ELF-1 (cell line): ENCODE results near the gene HSD11B2.
A peak's percentile ranks its signal among the peaks of the same experiment; 100 is the strongest.

ENCODE experiments used
- DNase-seq: peaks from one replicate; pipeline ENCODE4 v3.0.0-alpha.2; 2016; ENCODE audit warnings: low read depth, low spot score

The HSD11B2 gene

DNA sequence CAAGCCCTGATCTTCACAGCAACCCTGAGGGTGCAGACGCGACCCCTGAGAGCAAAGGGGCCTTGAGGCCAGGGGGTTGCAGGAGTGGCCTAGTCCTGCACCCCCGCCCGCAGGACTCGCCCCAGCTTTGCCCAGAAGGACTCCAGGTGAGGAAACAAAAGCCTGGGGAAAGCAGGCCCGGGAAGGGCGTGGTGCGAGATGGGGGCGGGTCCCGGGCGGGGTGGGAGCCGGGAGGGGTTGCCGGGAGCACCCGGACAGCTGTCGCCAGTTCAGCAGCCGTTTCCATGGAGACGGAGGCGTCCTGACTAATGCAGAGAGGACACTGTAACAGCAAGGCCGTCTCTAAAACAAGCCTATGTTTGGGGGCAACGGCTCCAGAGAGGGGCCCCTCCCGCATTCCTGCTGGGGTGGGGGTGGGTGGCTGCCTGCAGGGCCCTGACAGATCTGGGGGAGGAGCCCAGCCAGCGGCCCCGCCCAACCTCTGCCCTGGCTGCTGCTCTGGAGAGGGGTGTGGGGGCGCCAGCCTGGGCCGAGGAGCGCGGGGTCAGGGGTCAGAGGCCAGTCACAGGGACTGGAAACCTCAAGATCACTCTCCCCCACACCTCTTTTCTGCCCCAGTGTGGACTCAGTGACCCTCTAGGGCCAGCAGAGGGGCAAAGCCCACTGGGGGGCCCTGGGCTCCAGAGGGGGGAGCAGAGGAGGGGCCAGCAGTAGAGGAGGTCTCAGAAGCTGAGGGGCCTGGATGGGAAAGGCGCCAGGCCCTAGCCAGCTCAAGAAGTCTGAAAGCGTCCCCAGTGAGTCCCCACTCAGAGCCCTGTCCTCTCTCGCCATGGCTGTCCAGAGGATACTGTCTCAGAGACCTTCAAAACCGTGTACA, 34.5 kb upstream of the HSD11B2 start:
- DNase-seq: peak; percentile 76

DNA sequence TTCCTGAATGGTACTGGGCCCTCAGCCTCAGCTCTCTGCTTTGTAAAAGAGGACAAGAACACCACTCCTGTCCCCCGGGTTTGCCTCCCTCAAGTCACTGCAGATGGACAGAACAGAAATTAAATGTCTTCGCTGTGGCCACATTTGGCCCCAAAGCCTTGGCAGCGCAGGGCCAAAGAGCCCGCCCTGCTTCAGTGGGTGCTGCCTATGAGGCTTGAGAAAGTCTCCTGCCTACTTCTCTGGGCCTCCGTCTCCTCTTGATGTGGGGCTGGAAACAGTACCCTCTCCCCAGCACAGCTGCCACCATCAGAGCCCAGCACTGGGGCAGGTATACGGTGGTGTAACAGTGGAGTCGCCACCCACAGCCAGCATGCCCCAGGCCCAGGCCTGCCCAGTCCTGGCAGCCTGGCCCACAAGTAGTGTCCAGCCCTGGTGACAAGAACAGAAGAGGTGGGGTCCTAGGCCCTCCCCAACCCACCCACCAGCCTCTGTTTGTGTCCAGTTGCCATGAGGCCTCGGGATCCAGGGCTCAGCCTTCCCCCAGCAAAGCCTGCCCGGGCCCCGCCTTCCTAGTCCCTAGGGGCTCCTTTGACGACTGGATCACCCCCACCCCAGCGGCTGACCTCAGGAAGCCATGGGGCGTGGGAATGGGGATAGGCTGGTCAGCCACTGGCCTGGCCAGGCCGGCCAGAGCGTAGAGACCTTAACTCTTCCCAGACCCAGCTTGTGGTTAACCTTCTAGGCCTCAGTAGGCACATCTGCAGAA, 33.7 kb upstream of the HSD11B2 start:
- no peak for DNase-seq

DNA sequence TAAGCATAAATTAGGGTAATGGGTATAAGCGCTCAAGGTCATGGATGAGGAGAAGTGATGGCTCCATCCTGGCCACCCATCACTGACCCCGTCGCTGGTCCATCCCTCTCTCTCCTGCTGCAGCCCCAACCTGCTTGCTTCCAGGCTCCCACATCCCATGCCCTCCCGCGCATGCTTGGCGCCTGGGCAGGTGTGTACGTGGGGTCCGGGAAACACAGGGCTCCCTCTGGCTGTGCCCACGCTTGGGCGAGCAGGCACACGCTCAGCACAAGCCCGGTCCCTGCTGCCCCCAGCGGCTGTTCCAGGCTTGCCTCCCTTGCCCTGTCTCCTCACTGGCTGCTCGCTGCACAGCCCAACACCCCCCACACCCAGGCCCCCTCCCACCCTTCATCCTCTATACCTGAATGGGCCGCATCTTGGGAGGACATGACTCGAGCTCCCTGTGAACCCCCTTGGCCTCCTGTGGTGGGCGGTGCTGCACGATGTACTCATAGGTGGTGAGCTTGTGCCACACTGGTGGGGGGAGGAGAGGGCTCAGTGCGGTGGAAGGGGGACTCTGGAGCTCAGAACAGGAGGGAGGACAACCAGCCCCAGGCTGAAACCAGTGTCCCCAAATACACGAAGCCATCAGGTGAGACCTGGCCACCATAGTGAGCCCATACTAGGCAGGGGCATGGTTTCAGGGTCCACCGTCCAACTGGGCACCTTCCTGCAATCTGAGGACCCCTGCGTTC, 32.9 kb upstream of the HSD11B2 start:
- no peak for DNase-seq

DNA sequence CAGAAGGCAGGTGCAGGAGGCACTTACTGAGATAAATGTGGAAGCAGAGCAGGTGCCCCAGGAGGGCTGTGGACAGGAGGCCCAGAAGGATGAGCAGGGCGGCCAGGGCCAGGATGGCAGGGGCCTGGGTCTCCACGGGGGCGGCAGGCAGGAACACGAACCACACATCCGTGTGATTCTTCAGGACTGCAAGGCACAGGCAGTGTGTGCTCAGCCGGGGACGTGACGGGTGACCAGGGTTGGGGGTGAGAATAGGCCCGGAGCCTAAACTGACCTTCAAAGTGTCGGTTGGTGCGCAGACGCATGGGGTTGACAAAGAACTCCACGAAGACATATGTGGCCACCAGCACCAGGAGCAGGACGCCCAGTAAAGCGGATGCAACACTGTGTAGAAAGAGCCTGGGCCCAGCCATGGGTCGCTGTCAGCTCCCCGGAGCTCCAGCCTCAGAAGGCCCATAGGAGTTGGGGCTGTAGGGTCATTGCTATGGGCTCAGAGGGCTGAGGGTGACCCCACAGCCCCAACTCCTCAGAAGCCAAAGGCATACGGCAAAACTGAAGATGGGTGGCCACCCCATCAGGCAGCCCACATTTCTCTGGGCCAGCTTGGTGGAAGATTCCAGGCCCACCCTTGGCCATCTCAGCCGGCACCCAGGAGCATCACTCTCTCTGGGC, 32.2 kb upstream of the HSD11B2 start:
- DNase-seq: no peak

DNA sequence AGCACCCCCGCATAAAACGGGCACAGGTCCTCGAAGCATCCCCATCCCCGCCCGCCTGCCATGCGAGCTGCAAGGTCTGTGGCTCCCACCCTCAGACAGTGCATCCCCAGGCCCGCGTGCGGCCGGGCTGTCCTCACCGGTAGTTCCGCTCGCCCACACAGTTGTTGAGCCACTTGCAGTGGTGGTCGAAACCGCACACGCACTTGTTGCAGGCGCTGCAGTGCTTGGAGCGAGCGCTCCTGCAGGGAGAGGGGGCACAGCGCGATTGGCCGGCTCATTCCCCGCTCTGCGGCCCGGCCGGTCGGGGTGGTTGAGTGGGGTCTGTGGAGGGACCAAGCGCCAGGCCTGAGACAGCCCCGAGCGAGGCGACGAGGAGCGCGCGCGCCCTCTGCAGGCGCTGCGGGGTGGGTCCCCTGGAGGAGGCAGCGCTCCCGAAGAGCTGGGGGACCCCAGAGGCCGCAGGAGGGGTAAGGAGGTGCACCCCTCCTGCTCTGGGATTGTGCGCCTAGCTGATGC, 31.6 kb upstream of the HSD11B2 start:
- DNase-seq: peak; percentile 86

DNA sequence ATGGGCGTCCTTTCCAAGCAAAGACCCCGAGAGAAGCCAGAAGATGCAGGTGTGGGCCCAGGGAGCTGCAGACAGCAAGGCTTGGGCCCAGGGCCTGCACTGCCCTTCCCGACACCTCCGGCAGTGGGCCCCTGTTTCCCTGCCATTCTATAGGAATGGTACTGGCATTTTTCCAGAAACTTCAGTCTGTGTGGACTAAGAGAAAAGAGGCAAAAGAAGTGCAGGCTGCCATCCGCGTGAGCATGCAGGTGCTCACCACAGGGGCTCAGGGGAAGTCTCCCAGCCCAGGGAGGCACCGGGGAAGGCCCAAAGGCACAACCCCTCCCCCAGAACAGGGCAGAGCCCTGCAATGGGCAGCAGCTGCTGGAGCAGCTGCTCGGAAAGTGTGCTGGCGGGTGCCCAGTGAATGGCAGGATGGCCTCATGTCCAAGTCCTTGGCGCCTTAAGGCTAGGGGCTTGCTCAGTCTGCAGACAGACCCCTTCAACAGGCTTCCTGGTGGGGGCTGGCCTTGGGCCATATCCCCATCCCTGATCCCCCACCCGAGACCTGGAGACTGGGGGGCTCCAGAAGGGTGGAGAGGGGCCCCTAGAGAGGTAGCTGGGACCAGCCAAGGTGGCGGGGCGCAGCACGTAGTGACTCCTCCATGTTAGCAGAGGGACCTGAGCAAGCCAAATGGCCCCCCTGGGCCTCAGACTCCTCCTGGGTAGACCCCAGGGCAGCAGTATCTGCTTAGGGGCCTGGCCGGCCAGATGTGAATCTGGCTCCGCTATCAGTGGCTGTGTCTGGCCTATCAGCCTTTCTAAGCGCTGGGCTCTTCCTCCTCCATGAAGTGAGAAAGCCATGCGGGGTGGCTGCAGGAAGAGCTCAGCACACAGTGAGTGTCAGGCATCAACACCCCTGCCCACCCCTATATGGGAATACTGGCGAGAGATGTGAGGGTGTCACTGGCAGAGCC, 30.9 kb upstream of the HSD11B2 start:
- DNase-seq: no peak

DNA sequence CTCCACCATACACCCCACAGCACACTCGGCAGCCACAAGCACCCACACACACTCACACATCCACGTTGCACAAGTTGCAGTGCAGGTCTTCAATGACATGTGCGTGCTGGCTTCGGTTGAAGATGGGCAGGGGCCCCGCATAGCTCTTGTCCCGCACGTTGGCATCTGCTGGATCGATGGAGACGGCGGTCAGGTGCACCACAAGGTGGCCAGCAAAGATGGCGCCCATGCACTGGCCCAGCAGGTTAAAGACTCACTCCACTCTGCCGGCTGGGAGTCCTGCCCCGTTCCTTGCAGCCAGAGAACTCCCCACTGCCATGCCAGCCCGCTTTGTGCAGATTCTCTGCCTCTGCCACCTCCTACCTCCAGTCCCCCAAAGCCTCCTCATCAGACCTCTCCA, 30.0 kb upstream of the HSD11B2 start:
- DNase-seq: no peak

DNA sequence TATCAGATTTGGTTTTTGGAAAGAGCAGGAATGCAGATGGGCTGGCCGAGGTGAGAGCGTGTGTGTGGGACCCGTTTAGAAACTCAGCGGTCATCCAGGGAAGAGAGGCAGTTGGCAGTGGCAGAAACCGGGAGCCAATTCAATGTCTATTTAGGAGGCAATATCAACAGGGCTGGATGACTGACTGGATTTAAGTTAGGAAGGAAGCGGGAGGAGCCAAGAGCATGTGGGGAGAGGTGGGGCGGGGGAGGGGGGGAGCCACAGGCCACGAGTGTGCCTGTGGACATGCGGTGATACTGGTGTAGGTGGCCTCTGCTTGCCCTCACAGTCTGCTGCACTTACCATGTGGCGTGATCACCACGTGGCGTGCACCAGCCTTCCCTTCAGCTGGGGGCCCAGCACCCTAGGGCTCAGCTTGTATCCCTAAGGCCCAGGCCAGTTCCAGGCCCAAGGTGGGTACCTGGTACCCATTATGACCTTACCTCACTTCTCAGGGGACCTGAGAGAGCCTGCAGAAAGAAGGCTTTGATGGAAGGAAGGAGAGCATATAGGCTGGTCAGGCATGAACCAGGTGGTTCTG, 26.9 kb upstream of the HSD11B2 start:
- DNase-seq: no peak

DNA sequence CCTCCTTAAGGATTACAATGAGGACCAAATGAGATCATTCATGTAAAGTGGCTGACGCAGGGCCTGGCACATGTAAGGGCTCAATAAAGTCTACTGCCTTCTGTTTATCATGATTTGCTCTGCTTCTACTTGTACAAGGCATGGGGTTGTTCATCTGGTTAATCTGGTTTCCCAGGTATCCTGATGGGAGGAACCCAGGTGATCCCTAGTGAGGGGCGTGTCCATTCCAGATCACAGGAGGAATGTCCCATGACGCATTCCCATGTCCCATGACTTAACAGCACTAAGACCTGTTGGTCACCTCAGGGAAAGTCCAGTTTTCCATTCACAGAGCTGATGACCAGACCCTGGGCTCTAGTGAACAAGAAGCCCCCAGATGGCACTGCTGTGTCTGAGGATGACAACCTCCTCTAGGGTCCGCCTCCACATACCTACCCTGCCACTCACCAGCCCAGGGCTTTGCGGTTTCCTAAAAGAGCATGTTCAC, 26.1 kb upstream of the HSD11B2 start:
- DNase-seq: peak; percentile 82

DNA sequence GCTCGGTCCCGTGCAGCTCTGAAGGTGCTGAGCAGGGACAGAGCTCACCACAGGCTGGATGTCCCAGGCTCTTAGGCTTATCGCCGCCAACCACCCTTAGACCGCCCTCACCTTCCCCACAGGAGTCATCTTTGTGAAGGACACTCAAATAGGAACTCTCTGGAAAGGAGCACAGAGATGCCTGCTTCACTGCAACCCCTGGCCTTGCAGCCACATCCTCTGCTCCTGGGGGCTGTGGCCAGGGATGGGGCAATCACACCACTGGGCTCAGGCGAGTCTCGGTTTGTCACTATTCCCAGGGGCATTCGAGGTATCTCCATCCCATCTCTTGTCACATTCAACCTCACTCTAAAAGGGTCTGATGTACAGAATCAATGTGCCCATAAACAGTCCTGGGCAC, 25.6 kb upstream of the HSD11B2 start:
- DNase-seq: no peak

DNA sequence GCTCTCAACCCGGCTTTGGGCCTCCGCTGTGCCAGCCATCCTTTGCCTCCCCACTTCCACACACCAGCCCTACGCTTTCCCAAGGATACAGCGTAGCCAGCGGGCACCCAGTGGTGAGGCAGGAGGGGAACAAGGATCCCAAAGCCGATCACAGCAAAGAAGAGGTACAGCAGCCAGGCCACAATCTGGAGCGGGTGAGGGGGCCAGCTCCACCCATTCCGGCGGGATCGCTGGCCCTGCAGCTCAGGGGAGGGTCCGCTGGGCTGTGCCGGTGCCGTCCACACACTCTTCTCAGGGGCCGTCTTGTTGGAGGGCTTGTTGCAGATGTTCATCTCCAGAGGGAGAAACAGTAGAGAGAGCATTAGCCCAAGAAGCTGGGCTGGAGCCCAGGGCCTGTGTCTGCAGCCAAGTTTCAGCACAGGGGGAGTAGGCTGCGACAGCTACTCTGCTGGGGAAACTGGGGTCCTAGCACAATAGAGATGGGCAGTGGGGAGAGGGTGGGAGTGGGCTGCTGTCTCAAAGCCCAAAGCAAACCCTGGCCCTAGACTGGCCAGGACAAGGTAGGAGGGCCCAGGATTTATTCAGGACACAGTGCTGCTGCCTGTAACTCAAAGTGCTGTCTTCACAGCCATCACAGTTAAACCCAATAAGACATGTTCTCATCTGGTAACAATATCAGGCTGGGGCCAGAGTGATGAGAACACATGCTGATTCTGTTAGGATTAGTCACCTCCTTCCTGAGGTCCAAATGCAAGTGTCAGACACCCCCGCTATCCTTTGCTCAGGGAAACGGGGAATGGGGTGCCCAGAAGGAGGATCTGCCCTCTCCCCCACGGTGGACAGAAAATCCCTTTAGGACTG, 24.6 kb upstream of the HSD11B2 start:
- no peak for DNase-seq

DNA sequence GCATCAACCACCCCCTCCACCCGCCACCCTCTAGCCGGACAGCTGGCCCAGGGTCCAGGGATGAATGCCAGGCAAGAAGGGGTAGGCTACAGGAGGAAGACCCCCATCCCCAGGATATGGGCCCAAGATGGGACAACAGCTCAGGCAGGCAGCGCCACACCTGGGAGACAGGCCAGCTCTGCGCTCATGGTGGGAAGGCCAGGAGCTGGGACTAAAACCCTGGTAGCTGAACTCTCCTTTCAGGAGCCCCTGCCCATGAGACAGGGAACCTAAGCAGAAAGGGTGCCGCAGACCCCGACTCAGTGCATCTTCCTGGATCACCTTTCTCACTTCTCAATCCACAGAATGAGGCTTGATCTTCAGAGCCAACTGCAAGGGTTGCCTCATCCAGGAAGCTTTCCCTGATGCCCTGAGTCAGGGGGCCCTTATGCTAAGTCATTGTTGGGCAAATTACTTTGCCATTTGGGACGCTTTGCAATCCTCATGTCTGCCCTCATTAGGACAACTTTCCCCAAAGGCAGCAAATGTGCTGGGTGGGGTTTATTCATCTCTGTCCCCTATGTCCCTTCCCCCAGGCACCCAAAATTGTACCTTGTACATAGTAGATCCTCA, 23.6 kb upstream of the HSD11B2 start:
- DNase-seq: no peak

DNA sequence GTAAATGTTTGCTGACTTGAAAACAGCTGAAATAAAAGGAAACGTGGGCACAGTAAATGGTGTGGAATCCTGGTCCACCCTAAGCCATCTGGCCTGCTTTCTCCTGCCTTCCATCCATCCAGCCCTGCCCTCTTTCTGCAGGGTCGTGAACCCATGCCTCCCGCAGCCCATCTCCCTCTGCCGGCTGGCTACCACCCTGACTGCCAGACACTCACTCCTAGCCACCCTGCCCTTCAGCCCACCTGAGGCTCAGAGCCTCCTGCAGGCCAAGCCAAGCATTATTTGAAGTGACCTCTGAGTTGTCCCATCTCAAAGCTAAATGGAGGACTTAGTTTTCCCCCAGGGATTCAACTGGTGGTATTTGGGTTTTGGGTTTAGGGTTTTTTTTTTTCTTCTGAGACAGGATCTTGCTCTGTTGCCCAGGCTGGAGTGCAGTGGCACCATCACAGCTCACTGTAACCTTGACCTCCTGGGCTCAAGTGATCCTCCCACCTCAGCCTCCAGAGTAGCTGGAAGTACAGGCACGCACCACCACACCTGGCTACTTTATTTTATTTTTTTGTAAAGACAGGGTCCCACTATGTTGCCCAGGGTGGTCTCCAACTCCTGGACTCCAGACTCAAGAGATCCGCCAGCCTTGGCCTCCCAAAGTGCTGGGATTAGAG, 23.0 kb upstream of the HSD11B2 start:
- DNase-seq: no peak

DNA sequence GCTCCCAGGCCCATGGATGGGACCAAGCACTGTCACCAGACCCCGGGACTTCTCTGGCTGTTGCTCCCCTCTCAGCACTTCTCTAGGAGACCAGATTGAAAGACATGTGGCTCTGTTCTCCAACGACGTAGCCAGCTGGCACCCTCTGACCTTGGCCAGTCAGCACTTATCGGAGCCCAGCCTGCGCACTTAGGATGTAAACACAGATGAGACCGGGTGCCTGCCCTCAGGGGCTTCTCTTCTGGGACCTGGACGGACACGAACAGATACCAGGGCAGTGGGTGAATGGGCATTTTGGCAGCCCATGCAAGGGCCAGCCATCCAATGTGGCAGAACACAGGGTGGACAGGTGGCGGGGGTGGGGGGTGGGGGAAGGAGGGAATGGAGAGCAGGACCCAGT, 21.3 kb upstream of the HSD11B2 start:
- DNase-seq: no peak

DNA sequence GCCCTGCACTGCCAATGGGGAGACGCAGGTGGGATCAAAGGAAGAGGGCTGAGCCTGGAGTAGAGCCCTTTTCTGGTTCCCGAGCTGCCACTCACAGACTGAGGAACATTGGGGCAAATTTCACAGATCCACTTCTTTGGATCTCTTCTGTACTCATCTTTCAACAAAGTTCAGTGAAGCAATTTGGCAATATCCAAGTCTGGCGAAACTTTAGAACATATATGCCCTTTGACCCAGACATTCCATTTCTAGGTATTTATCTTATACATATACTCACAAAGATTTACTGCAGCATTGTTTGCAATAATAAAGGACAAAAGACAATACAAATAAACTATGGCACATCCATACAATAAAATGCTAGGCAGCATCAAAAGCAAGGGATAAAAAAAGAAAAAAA, 19.6 kb upstream of the HSD11B2 start:
- DNase-seq: no peak

DNA sequence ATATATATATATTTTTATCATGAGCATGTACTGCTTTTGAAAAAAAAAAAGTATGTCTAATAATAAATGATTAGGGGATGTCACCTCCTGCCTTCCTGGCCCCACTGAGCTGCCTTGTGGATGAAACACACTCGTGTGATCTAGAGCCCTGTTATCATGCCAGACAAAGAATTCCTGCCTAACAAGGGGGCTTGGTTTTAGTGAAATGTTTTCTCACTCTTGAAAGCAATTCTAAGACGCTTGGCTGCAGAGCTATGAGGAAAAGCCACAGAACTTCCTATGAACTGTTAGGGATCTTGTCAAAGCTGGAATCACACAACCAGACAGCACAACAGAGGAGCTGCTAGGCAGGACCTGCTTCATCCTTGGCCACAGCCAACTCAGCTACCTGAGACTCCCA, 18.6 kb upstream of the HSD11B2 start:
- no peak for DNase-seq

DNA sequence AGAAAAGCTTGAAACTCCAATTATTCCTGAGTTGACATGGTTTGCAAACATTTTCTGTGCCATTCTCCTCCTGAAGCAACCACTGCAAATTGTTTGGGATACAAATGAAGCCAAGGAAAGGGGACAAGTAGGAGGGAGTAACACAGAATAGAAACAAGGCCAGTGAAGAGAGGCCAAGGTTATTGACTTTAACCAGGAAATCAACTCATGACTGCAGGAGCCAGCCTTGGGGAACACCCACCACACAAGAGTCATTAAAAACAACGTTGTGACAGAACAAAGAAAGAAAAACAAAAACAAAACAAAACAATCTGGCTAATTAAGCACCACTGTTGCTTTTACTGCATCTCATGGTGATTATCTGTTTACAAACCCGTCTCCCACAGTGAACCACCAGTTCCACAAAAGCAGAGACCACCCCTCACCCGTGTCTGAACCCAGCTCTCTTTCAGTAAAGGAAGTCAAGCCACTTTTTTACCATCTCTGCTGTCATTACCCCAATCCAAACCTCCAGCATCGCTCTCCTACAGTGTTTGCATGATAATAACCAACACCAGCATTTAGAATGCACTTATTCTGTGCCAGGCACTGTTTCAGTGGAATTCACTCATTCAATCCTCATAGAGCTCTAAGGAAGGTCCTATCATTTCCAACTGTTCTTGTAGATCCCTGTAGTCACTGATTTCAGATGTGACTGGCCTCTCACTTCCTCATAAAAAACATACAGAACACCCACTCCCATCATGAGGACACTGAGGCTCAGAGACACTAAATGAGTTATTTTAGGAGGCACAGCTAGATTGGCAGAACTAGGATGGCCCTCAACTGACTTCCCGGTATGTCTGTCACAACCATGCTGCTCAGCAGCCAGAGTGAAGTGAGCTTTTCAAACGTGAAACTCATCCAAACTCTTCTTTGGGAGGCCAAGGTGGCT, 16.7 kb upstream of the HSD11B2 start:
- no peak for DNase-seq
